Natural killer cell (primary cell): Measurements from ENCODE around the gene GPR15LG. TPM values are rescaled to one million over a fixed set of nuclear protein-coding genes. Genes with fewer than 3 reads are reported as not detected.

Experiments
- ATAC-seq, 3 donors: fragments of 150-1000 bp in 2 of 3; fragments of 200-7000 bp in 1 of 3; cut with Tn5 transposase; 1 replicate in 1 of 3; 2 replicates in 2 of 3; pipeline ENCODE4 v1.10.0; 2021; ENCODE audit warnings: mild to moderate bottlenecking in 2 of 3, moderate library complexity in 2 of 3
- DNase-seq, 2 donors: peaks; one replicate each; pipeline versions ENCODE4 v3.0.0 to v3.0.0-alpha.2; 2013 to 2021; ENCODE audit warnings: mixed read lengths in 1 of 2
- H3K27ac ChIP-seq: one replicate; pipeline ENCODE4 v1.5.1; 2013; ENCODE audit warnings: mild to moderate bottlenecking, low read length
- H3K27me3 ChIP-seq: one replicate; pipeline ENCODE4 v1.6.1; 2013; ENCODE audit warnings: low read length; ENCODE audit not compliant: control insufficient read depth, insufficient read depth
- H3K36me3 ChIP-seq: one replicate; pipeline ENCODE4 v1.6.1; 2013; ENCODE audit warnings: low read length; ENCODE audit not compliant: control insufficient read depth, insufficient read depth
- H3K4me1 ChIP-seq: one replicate; pipeline ENCODE4 v1.6.1; 2013; ENCODE audit warnings: low read length; ENCODE audit not compliant: control insufficient read depth, insufficient read depth
- H3K4me3 ChIP-seq: one replicate; pipeline ENCODE4 v1.5.1; 2013; ENCODE audit warnings: low read length
- H3K9me3 ChIP-seq: one replicate; pipeline ENCODE4 v1.6.1; 2013; ENCODE audit warnings: low read length; ENCODE audit not compliant: control insufficient read depth, insufficient read depth
- H3K27ac Mint-ChIP-seq, 2 donors: one replicate each; pipeline ENCODE4 v1.8.0; 2022; ENCODE audit warnings: mild to moderate bottlenecking in 2 of 2, mixed read lengths in 2 of 2, moderate library complexity in 1 of 2
- H3K27me3 Mint-ChIP-seq, 2 donors: one replicate each; pipeline ENCODE4 v1.8.0; 2022; ENCODE audit warnings: low read depth in 2 of 2, mixed read lengths in 2 of 2
- H3K36me3 Mint-ChIP-seq: one replicate; pipeline ENCODE4 v1.8.0; 2022; ENCODE audit warnings: mixed read lengths
- H3K4me1 Mint-ChIP-seq, 2 donors: one replicate each; pipeline ENCODE4 v1.8.0; 2022; ENCODE audit warnings: mixed read lengths in 2 of 2
- H3K4me3 Mint-ChIP-seq: one replicate; pipeline ENCODE4 v1.8.0; 2022; ENCODE audit warnings: mild to moderate bottlenecking, moderate library complexity, mixed read lengths
- H3K9me3 Mint-ChIP-seq, 2 donors: one replicate each; pipeline ENCODE4 v1.8.0; 2022; ENCODE audit warnings: mixed read lengths in 2 of 2
- WGBS: methylation state at CpG from one replicate; pipeline ENCODE4 v1.1.7; 2013; ENCODE audit warnings: missing lambda C conversion rate; ENCODE audit not compliant: insufficient coverage; 5-methylcytosine and 5-hydroxymethylcytosine counted together
- intact Hi-C: fragments of 100-400 bp; cut with micrococcal nuclease; formaldehyde crosslinking; loops from one replicate; pipeline ENCODE4 v1.14.2; 2022
- total RNA-seq, 4 donors: library from RNA; stranded (reverse); fragments of 120-200 nt in 1 of 4; gene quantifications; one replicate each; pipeline versions ENCODE4 v1.2.3 to v1.2.4, GENCODE V29; 2013 to 2022
- TF ChIP-seq, protein P1 (sequence below): fragments of 200-600 bp; IDR thresholded peaks from one replicate; pipeline ENCODE4 v1.8.0; 2022; ENCODE audit warnings: antibody characterized with exemption

GPR15LG gene
- total RNA-seq, 3 donors from 2014 or later (not counting 1 experiment from before 2014, with no cell fraction given): not detected

DNA sequence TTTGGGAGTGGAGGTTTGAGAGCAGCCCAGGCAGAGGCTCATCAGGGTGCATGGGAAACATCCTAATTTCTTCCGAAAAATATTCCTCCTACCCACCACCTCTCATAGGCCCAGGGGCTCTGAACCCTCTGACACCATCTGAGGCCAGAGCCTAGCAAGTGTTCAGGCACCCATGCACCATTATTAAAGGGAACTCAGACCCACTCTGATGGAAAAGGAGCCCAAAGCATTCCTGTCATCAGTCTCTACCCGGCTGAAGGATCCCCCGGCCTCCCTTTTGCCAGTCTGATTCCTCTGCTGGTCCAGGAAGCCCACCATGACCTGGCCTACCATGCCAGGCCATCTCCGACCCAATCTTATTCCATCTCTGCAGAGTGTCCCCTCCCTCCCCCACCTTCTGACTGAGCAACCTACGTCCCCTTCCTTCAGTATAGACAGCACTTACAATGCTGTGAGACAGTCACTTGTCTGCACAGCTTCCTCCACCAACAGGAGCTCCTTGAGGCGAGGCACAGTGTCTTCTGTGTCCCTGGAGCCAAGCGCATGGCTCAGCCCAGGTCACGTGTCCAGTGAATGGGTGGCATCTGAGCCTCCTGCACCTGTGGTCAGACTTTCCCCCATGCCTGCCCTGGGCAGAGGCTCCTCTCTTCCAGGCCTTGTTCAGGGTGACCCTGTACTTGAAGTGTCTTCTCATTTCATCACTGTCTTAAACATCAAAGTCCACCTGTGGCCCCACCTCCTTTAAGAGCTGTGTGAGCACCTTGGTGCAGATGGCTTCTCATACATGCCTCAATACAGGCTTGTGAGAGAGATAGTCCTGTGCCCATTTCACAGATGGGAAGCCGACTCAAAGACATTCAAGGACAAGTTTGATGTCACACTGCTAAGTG is 889 bp upstream of the GPR15LG start:
- Histone ChIP-seq H3K4me1 (peaks cover 36% of the 10 kb centered on the region), H3K9me3 (no peaks in the 10 kb centered on the region), H3K4me3 (no peak overlapping the region), H3K36me3 (no peaks in the 10 kb centered on the region), H3K27ac (no peak overlapping the region), H3K27me3 (no peaks in the 10 kb centered on the region)
- 92% methylated on average over 9 of the region's 9 CpGs for WGBS
- Mint-ChIP-seq H3K27me3 (no peaks in the 10 kb centered on the region), H3K9me3 (no peaks in the 10 kb centered on the region), H3K27ac (no peak overlapping the region), H3K4me3 (no peak overlapping the region), H3K36me3 (no peaks in the 10 kb centered on the region), H3K4me1 (peaks cover 4 to 10% of the 10 kb centered on the region in 2 donors)
- intact Hi-C loops: no loop called here
- DNase-seq (no peak), ATAC-seq (no peak)
- TF ChIP-seq, protein P1, sequence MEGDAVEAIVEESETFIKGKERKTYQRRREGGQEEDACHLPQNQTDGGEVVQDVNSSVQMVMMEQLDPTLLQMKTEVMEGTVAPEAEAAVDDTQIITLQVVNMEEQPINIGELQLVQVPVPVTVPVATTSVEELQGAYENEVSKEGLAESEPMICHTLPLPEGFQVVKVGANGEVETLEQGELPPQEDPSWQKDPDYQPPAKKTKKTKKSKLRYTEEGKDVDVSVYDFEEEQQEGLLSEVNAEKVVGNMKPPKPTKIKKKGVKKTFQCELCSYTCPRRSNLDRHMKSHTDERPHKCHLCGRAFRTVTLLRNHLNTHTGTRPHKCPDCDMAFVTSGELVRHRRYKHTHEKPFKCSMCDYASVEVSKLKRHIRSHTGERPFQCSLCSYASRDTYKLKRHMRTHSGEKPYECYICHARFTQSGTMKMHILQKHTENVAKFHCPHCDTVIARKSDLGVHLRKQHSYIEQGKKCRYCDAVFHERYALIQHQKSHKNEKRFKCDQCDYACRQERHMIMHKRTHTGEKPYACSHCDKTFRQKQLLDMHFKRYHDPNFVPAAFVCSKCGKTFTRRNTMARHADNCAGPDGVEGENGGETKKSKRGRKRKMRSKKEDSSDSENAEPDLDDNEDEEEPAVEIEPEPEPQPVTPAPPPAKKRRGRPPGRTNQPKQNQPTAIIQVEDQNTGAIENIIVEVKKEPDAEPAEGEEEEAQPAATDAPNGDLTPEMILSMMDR: no peak

DNA sequence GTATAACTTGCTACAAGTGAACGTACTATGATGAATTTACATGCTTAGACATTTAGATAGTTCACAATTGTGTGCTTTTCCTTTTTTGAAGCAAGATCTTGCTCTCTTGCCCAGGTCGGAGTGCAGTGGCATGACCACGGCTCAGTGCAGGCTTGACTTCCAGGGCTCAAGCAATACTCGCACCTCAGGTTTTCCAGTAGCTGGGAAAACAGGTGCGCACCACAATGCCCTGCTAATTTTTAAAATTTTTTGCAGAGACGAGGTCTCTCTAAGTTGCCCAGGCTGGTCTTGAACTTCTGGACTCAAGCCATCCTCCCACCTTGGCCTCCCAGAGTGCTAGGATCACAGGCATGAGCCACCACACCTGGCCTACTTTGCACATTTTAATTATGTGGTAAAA is 1.8 kb downstream of the GPR15LG start:
- ATAC-seq: no peak
- TF ChIP-seq, protein P1: no peak
- no peaks in the 10 kb centered on the region for H3K27me3 Mint-ChIP-seq
- H3K27ac Mint-ChIP-seq: no peak overlapping the region
- no peak for DNase-seq
- peaks cover 4 to 10% of the 10 kb centered on the region in 2 donors for H3K4me1 Mint-ChIP-seq
- no peaks in the 10 kb centered on the region for H3K9me3 Mint-ChIP-seq
- H3K27me3 ChIP-seq: no peaks in the 10 kb centered on the region
- intact Hi-C loops: loop anchor here (5.0 kb wide), 1 partner anchor 157 kb away; no protein-coding TSS in a partner anchor
- H3K36me3 ChIP-seq: no peaks in the 10 kb centered on the region
- no peaks in the 10 kb centered on the region for H3K36me3 Mint-ChIP-seq
- WGBS: 95% methylated on average over 6 of the region's 6 CpGs
- no peak overlapping the region for H3K4me3 Mint-ChIP-seq
- peaks cover 53% of the 10 kb centered on the region for H3K4me1 ChIP-seq
- H3K9me3 ChIP-seq: no peaks in the 10 kb centered on the region
- no peak overlapping the region for H3K4me3 ChIP-seq
- no peak overlapping the region for H3K27ac ChIP-seq

DNA sequence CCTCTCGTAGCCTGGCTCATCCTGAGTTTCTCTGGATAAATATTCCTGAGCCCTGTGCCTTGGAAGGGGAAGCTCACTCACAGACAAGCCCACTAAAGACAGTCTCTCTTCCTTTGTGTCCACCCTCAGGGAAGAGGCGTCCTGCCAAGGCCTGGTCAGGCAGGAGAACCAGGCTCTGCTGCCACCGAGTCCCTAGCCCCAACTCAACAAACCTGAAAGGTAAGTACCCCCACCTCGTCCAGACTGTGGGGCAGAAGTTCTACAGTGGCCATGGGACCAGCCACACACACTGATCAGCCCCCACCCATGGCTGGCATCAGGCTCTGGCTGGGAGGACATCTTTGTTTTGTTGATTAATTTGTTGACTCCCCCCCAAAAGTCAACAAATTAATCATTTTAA is 2.8 kb downstream of the GPR15LG start:
- Histone ChIP-seq H3K9me3 (no peaks in the 10 kb centered on the region), H3K27me3 (no peaks in the 10 kb centered on the region), H3K36me3 (no peaks in the 10 kb centered on the region), H3K4me3 (no peak overlapping the region), H3K27ac (peak overlapping the region; percentile 67), H3K4me1 (peaks cover 53% of the 10 kb centered on the region)
- DNase-seq (no peak), ATAC-seq (no peak)
- Mint-ChIP-seq H3K4me3 (peak overlapping the region; percentile 76), H3K4me1 (peaks cover 4 to 10% of the 10 kb centered on the region in 2 donors), H3K27me3 (no peaks in the 10 kb centered on the region), H3K36me3 (no peaks in the 10 kb centered on the region), H3K9me3 (no peaks in the 10 kb centered on the region), H3K27ac (no peak overlapping the region)
- TF ChIP-seq, protein P1: no peak
- WGBS: 91% methylated on average over 4 of the region's 4 CpGs
- intact Hi-C loops: loop anchor here (5.0 kb wide), 1 partner anchor 156 kb away; no protein-coding TSS in a partner anchor
